ENCODE data around the gene BRCC3. TPM values are rescaled to one million over a fixed set of nuclear protein-coding genes. Genes with fewer than 3 reads are reported as not detected.
A peak's percentile ranks its signal among the peaks of the same experiment; 100 is the strongest.

The BRCC3 gene
- polyA plus RNA-seq, 1 donor from 2014 or later, result 28.1 TPM

DNA sequence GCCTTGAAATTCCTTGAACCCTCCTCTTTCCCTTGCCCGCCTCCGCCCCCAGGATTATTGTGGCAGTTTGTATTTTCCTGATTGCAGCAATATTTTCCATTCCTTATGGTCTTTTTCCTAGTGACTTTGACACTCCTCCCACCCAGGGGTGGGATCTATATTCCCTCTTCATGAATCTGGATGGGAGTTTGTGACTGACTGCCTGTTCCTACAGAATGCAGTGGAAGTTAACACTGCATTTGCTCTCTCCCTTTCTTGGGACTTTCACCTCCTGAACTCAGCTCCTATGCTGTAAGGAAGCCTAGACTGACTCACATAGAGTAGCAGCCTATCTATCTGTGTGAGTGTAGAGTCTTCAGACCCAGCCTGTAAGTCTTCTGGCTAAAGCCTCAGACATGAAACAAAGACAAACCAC, 42.4 kb upstream of the BRCC3 start:
- TF ChIP-seq RAD21 (conservative IDR thresholded peaks at IDR 0.05) (no peak), EZH2 (IDR thresholded peaks at IDR 0.05; ENCODE audit: borderline replicate concordance, insufficient read depth, low read length, poor library complexity, severe bottlenecking) (no peak), EP300 (conservative IDR thresholded peaks at IDR 0.05; ENCODE audit: poor library complexity, severe bottlenecking) (no peak), MXI1 (conservative IDR thresholded peaks at IDR 0.05; ENCODE audit: poor library complexity, severe bottlenecking) (no peak), POLR2AphosphoS5 (IDR thresholded peaks at IDR 0.05) (no peak), TAF1 (IDR thresholded peaks at IDR 0.05; ENCODE audit: low read depth) (no peak), SMC3 (conservative IDR thresholded peaks at IDR 0.05; ENCODE audit: poor library complexity) (no peak), CTCF (IDR thresholded peaks at IDR 0.05; ENCODE audit: poor library complexity, severe bottlenecking) (no peak)
- TF ChIP-seq, protein P1, sequence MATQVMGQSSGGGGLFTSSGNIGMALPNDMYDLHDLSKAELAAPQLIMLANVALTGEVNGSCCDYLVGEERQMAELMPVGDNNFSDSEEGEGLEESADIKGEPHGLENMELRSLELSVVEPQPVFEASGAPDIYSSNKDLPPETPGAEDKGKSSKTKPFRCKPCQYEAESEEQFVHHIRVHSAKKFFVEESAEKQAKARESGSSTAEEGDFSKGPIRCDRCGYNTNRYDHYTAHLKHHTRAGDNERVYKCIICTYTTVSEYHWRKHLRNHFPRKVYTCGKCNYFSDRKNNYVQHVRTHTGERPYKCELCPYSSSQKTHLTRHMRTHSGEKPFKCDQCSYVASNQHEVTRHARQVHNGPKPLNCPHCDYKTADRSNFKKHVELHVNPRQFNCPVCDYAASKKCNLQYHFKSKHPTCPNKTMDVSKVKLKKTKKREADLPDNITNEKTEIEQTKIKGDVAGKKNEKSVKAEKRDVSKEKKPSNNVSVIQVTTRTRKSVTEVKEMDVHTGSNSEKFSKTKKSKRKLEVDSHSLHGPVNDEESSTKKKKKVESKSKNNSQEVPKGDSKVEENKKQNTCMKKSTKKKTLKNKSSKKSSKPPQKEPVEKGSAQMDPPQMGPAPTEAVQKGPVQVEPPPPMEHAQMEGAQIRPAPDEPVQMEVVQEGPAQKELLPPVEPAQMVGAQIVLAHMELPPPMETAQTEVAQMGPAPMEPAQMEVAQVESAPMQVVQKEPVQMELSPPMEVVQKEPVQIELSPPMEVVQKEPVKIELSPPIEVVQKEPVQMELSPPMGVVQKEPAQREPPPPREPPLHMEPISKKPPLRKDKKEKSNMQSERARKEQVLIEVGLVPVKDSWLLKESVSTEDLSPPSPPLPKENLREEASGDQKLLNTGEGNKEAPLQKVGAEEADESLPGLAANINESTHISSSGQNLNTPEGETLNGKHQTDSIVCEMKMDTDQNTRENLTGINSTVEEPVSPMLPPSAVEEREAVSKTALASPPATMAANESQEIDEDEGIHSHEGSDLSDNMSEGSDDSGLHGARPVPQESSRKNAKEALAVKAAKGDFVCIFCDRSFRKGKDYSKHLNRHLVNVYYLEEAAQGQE (IDR thresholded peaks at IDR 0.05; ENCODE audit: borderline replicate concordance), result no peak
- Histone ChIP-seq H2AFZ (ENCODE audit: low read depth, low read length) (no peak overlapping the region), H3K79me2 (replicated peaks; ENCODE audit: insufficient read depth, low read length) (peaks cover 24% of the 10 kb centered on the region), H3K9me2 (ENCODE audit: insufficient read depth, low read length) (no peaks in the 10 kb centered on the region), H4K20me1 (ENCODE audit: insufficient read depth) (no peaks in the 10 kb centered on the region), H3K4me3 (ENCODE audit: low read length) (peak overlapping the region; percentile 81), H3K4me2 (ENCODE audit: low read length) (no peak overlapping the region), H3K27me3 (ENCODE audit: insufficient read depth, low read depth, low read length) (no peaks in the 10 kb centered on the region), H3F3A (ENCODE audit: insufficient read depth, low read length, poor library complexity, severe bottlenecking) (no peaks in the 10 kb centered on the region), H3K9ac (ENCODE audit: low read length) (no peak overlapping the region), H3K9me3 (ENCODE audit: low read length) (no peaks in the 10 kb centered on the region), H3K27ac (ENCODE audit: low read length) (no peak overlapping the region), H3K36me3 (ENCODE audit: insufficient read depth, low read length) (no peaks in the 10 kb centered on the region)

DNA sequence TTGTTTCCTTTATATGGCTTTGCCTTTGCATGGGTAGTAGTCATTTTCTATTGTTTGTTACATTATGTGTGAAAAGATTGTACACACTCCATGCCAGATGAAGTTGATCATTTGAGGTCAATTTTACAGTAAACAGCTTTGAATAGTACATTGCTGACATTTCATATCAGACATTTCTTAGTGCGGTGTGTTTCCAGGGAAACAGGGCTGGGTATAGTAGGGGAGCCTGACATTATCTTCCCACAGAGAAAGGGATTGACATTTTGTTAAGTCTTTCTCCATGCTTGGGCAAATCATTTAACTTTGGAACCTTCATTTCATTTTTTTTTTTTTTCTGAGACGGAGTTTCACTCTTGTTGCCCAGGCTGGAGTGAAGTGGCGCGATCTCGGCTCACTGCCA, 39.7 kb upstream of the BRCC3 start:
- TF ChIP-seq RAD21 (conservative IDR thresholded peaks at IDR 0.05) (no peak), MXI1 (conservative IDR thresholded peaks at IDR 0.05; ENCODE audit: poor library complexity, severe bottlenecking) (no peak), EP300 (conservative IDR thresholded peaks at IDR 0.05; ENCODE audit: poor library complexity, severe bottlenecking) (no peak), POLR2AphosphoS5 (IDR thresholded peaks at IDR 0.05) (no peak), SMC3 (conservative IDR thresholded peaks at IDR 0.05; ENCODE audit: poor library complexity) (no peak), EZH2 (IDR thresholded peaks at IDR 0.05; ENCODE audit: borderline replicate concordance, insufficient read depth, low read length, poor library complexity, severe bottlenecking) (no peak), TAF1 (IDR thresholded peaks at IDR 0.05; ENCODE audit: low read depth) (no peak), CTCF (IDR thresholded peaks at IDR 0.05; ENCODE audit: poor library complexity, severe bottlenecking) (no peak)
- TF ChIP-seq, protein P1 (IDR thresholded peaks at IDR 0.05; ENCODE audit: borderline replicate concordance), result no peak
- no peak overlapping the region for H2AFZ ChIP-seq (ENCODE audit: low read depth, low read length)
- H3K4me3 ChIP-seq (ENCODE audit: low read length), result no peak overlapping the region
- no peak overlapping the region for H3K4me2 ChIP-seq (ENCODE audit: low read length)
- H3K36me3 ChIP-seq (ENCODE audit: insufficient read depth, low read length), result no peaks in the 10 kb centered on the region
- no peaks in the 10 kb centered on the region for H3F3A ChIP-seq (ENCODE audit: insufficient read depth, low read length, poor library complexity, severe bottlenecking)
- H3K9me3 ChIP-seq (ENCODE audit: low read length), result no peaks in the 10 kb centered on the region
- H3K27me3 ChIP-seq (ENCODE audit: insufficient read depth, low read depth, low read length), result no peaks in the 10 kb centered on the region
- no peaks in the 10 kb centered on the region for H4K20me1 ChIP-seq (ENCODE audit: insufficient read depth)
- peaks cover 24% of the 10 kb centered on the region for H3K79me2 ChIP-seq (replicated peaks; ENCODE audit: insufficient read depth, low read length)
- no peak overlapping the region for H3K9ac ChIP-seq (ENCODE audit: low read length)
- no peak overlapping the region for H3K27ac ChIP-seq (ENCODE audit: low read length)
- no peaks in the 10 kb centered on the region for H3K9me2 ChIP-seq (ENCODE audit: insufficient read depth, low read length)
